HepG2 (cell line): ENCODE results near the gene SOCS3. TPM values are rescaled to one million over a fixed set of nuclear protein-coding genes. Genes with fewer than 3 reads are reported as not detected.

Source experiments
- ATAC-seq: fragments of 200-7000 bp; cut with Tn5 transposase; 3 replicates; pipeline ENCODE4 v1.9.1; 2020; ENCODE audit warnings: mild to moderate bottlenecking, moderate library complexity
- BruUV-seq: library from RNA; stranded (reverse); fragments of 400-500 nt; replicated peaks from 2 replicates; lab custom pipeline; 2021; lab: Mats Ljungman, UMichigan
- CTCF ChIA-PET: fragments of 300-600 bp; formaldehyde crosslinking; extraction: SDS; loops from one replicate; lab custom pipeline; 2021; ENCODE audit warnings: low total read pairs, inconsistent platforms, low intra/inter-chr PET ratio; lab: Yijun Ruan, JAX
- POLR2A ChIA-PET: fragments of 350-600 bp; sonication (Branson Sonifier 250); formaldehyde crosslinking; loops from one replicate; lab custom pipeline; 2020; ENCODE audit warnings: antibody characterized with exemption, inconsistent platforms; lab: Yijun Ruan, JAX
- DNase-seq: peaks from one replicate; pipeline ENCODE4 v3.0.0-alpha.2; 2015; ENCODE audit warnings: low spot score
- FAIRE-seq: peaks from 3 replicates; lab custom pipeline; 2011; peaks lifted over from hg19 to GRCh38; lab: Jason Lieb, UNC
- H2AFZ ChIP-seq: one replicate; pipeline ENCODE4 v1.6.1; 2011; ENCODE audit warnings: low read length, inconsistent platforms
- H3K27ac ChIP-seq: fragments of 300-600 bp; 3 replicates; pipeline ENCODE4 v1.8.0; 2011; ENCODE audit warnings: mixed run types, mild to moderate bottlenecking, mixed read lengths, low read length, inconsistent platforms; ENCODE audit not compliant: insufficient read depth; ENCODE audit errors: extremely low read length
- H3K27me3 ChIP-seq, 2 experiments: fragments of 200-600 bp in 1 of 2; 2 replicates in 1 of 2; 3 replicates in 1 of 2; pipeline versions ENCODE4 v1.6.0 to v1.8.0; 2011; ENCODE audit warnings: low read length in 2 of 2, mild to moderate bottlenecking in 2 of 2, moderate library complexity in 2 of 2, inconsistent platforms in 1 of 2; ENCODE audit not compliant: insufficient read depth in 2 of 2, control insufficient read depth in 1 of 2
- H3K36me3 ChIP-seq, 2 experiments: fragments of 200-600 bp in 1 of 2; replicated peaks in 1 of 2; 2 replicates in 1 of 2; 3 replicates in 1 of 2; pipeline versions ENCODE4 v1.5.1 to v1.8.0; 2011; ENCODE audit warnings: low read length in 2 of 2, inconsistent platforms in 1 of 2; ENCODE audit not compliant: insufficient read depth in 2 of 2, control insufficient read depth in 1 of 2
- H3K4me1 ChIP-seq: 2 replicates; pipeline ENCODE4 v1.5.1; 2012; ENCODE audit warnings: low read length, inconsistent platforms; ENCODE audit not compliant: insufficient read depth
- H3K4me2 ChIP-seq: 2 replicates; pipeline ENCODE4 v1.6.0; 2011; ENCODE audit warnings: low read depth, low read length, inconsistent platforms
- H3K4me3 ChIP-seq, 3 experiments: fragments of 200-600 bp in 1 of 3; sonication (generic), shearing (Covaris generic) in 1 of 3; replicated peaks in 1 of 3; 2 replicates each; pipeline ENCODE4 v1.5.1; 2011 to 2016; ENCODE audit warnings: low read length in 3 of 3, inconsistent platforms in 2 of 3, low read depth in 2 of 3, mild to moderate bottlenecking in 2 of 3, control low read depth in 1 of 3, mixed read lengths in 1 of 3; ENCODE audit not compliant: insufficient read depth in 1 of 3
- H3K79me2 ChIP-seq: one replicate; pipeline ENCODE4 v1.6.1; 2011; ENCODE audit warnings: low read length, inconsistent platforms; ENCODE audit not compliant: insufficient read depth
- H3K9ac ChIP-seq: 2 replicates; pipeline ENCODE4 v1.6.0; 2011; ENCODE audit warnings: mild to moderate bottlenecking, low read depth, low read length, inconsistent platforms; ENCODE audit not compliant: insufficient read depth
- H3K9me3 ChIP-seq: 2 replicates; pipeline ENCODE4 v1.5.1; 2012; ENCODE audit warnings: mild to moderate bottlenecking, low read length
- H4K20me1 ChIP-seq: 2 replicates; pipeline ENCODE4 v1.6.0; 2011; ENCODE audit warnings: inconsistent platforms, mild to moderate bottlenecking, low read length, moderate library complexity; ENCODE audit not compliant: insufficient read depth
- BATF2 ChIP-seq: sonication (generic); formaldehyde crosslinking; IDR thresholded peaks from 2 replicates; pipeline ENCODE4 v1.8.0; 2022; ENCODE audit warnings: mild to moderate bottlenecking, missing genetic modification reagents, moderate library complexity
- BHLHE40 ChIP-seq: IDR thresholded peaks from 2 replicates; pipeline ENCODE4 v1.6.1; 2011; ENCODE audit warnings: low read length, improper control_type of control experiment
- CERS6 ChIP-seq: sonication (generic); formaldehyde crosslinking; IDR thresholded peaks from 2 replicates; pipeline ENCODE4 v1.5.0; 2020; ENCODE audit warnings: missing genetic modification reagents
- ISX ChIP-seq: sonication (generic); formaldehyde crosslinking; conservative IDR thresholded peaks from 2 replicates; pipeline ENCODE4 v1.5.0; 2020; ENCODE audit warnings: missing genetic modification reagents
- MAZ ChIP-seq, 2 experiments: sonication (generic) in 1 of 2; formaldehyde crosslinking in 1 of 2; IDR thresholded peaks; 2 replicates each; pipeline versions ENCODE4 v1.5.0 to v1.6.1; 2012 to 2020; ENCODE audit warnings: low read depth in 2 of 2, mild to moderate bottlenecking in 2 of 2, borderline replicate concordance in 1 of 2, improper control_type of control experiment in 1 of 2, low read length in 1 of 2, missing genetic modification reagents in 1 of 2, moderate library complexity in 1 of 2
- MIER2 ChIP-seq: IDR thresholded peaks from 2 replicates; pipeline ENCODE4 v1.6.1; 2016; ENCODE audit warnings: missing biosample characterization, missing genetic modification reagents
- NPAS2 ChIP-seq: sonication (generic); formaldehyde crosslinking; IDR thresholded peaks from 2 replicates; pipeline ENCODE4 v1.8.0; 2022; ENCODE audit warnings: mild to moderate bottlenecking, missing genetic modification reagents, borderline replicate concordance
- PAX8 ChIP-seq: sonication (generic); formaldehyde crosslinking; IDR thresholded peaks from 2 replicates; pipeline ENCODE4 v1.8.0; 2022; ENCODE audit warnings: mild to moderate bottlenecking, missing genetic modification reagents, borderline replicate concordance
- RFX1 ChIP-seq: fragments of 450-650 bp; IDR thresholded peaks from 2 replicates; pipeline ENCODE4 v1.6.1; 2017
- ZKSCAN8 ChIP-seq: IDR thresholded peaks from 2 replicates; pipeline ENCODE4 v1.6.1; 2016; ENCODE audit warnings: borderline replicate concordance, missing genetic modification reagents, missing compliant biosample characterization
- ZNF569 ChIP-seq: sonication (generic); formaldehyde crosslinking; IDR thresholded peaks from 2 replicates; pipeline ENCODE4 v1.5.0; 2020; ENCODE audit warnings: mild to moderate bottlenecking, missing genetic modification reagents, moderate library complexity, borderline replicate concordance
- ZNF597 ChIP-seq: sonication (generic); formaldehyde crosslinking; IDR thresholded peaks from 2 replicates; pipeline ENCODE4 v1.5.0; 2020; ENCODE audit warnings: missing genetic modification reagents
- WGBS: methylation state at CpG from one replicate; pipeline ENCODE4 v1.1.6; 2017; ENCODE audit warnings: low lambda C conversion rate; 5-methylcytosine and 5-hydroxymethylcytosine counted together
- in situ Hi-C: cut with HindIII; loops from 2 replicates; pipeline ENCODE4 v1.10.0; 2017; ENCODE audit warnings: low pct_unique_long_range_greater_than_20kb; ENCODE audit not compliant: extremely low pct_ligation_motif_present
- intact Hi-C: fragments of 100-400 bp; cut with micrococcal nuclease; formaldehyde crosslinking; loops from one replicate; pipeline ENCODE4 v1.10.0; 2022; ENCODE audit not compliant: unreplicated experiment
- polyA plus RNA-seq, 8 experiments: library from polyadenylated mRNA; depleted of rRNA in 3 of 8; stranded (reverse) in 7 of 8; unstranded in 1 of 8; fragments of >200 nt; fragmentation: Illumina TruSeq in 4 of 8; extraction: Trizol in 4 of 8; gene quantifications; 2 replicates each; pipeline versions ENCODE4 v1.2.1 to v1.2.3, GENCODE V29; 2011 to 2016; ENCODE audit warnings: low read depth in 4 of 8, missing spikeins in 1 of 8, mixed read lengths in 1 of 8; ENCODE audit not compliant: insufficient read depth in 1 of 8
- total RNA-seq, 5 experiments: library from RNA; depleted of rRNA; stranded (reverse); fragments of >200 nt; fragmentation: Illumina TruSeq; extraction: Trizol; gene quantifications; 2 replicates each; pipeline ENCODE4 v1.2.3, GENCODE V29; 2016; ENCODE audit warnings: low read depth in 1 of 5
- TF ChIP-seq, protein P1 (sequence below): sonication (generic); formaldehyde crosslinking; IDR thresholded peaks from 2 replicates; pipeline ENCODE4 v1.8.1; 2022; ENCODE audit warnings: low read depth, mild to moderate bottlenecking, missing genetic modification reagents
- TF ChIP-seq, protein P2 (sequence below): sonication (generic); formaldehyde crosslinking; IDR thresholded peaks from 2 replicates; pipeline ENCODE4 v1.4.0; 2020; ENCODE audit warnings: low read depth, missing genetic modification reagents
- TF ChIP-seq, protein P3 (sequence below): sonication (generic); formaldehyde crosslinking; IDR thresholded peaks from 2 replicates; pipeline ENCODE4 v1.5.0; 2020; ENCODE audit warnings: missing genetic modification reagents, mild to moderate bottlenecking, borderline replicate concordance

SOCS3 gene
- total and polyA plus RNA-seq, 2 of the 13 experiments (the other 11 are each of a cell fraction or from before 2014, with no cell fraction given), result 0.77 to 2.4 TPM

GRCh38 chr17:78398390-78398789 lies 38.5 kb upstream of the SOCS3 start:
- Histone ChIP-seq H3K4me2 (no peak overlapping the region), H3K36me3 (peaks cover 51 to 85% of the 10 kb centered on the region in 2 experiments), H3K4me1 (peaks cover 53% of the 10 kb centered on the region), H3K9me3 (no peaks in the 10 kb centered on the region), H2AFZ (no peak overlapping the region), H3K27me3 (no peaks in the 10 kb centered on the region), H4K20me1 (peaks cover 12% of the 10 kb centered on the region; the same call in 1 of the 2 replicates), H3K9ac (no peak overlapping the region), H3K4me3 (no peak overlapping the region), H3K27ac (no peak overlapping the region), H3K79me2 (no peaks in the 10 kb centered on the region)
- FAIRE-seq, result no peak
- no peak for DNase-seq
- 94% methylated on average over 3 of the region's 3 CpGs for WGBS
- CTCF ChIA-PET, result no interaction called here
- no peak for ATAC-seq
- in situ Hi-C loops (no loop called here), intact Hi-C loops (no loop called here)
- no TSS peak for BruUV-seq
- POLR2A ChIA-PET, result no interaction called here
- TF ChIP-seq PAX8 (CRISPR knock-in tag) (no peak), CERS6 (CRISPR knock-in tag) (no peak), RFX1 (no peak), BATF2 (CRISPR knock-in tag) (no peak), ISX (CRISPR knock-in tag) (no peak), ZNF569 (no peak), ZNF597 (CRISPR knock-in tag) (no peak), MAZ (IDR thresholded peaks at IDR 0.05; ENCODE audit: borderline replicate concordance, low read depth, low read length) (no peak), MAZ (CRISPR knock-in tag; IDR thresholded peaks at IDR 0.05; ENCODE audit: low read depth) (no peak), ZKSCAN8 (CRISPR knock-in tag) (no peak), BHLHE40 (no peak), NPAS2 (CRISPR knock-in tag) (no peak), MIER2 (no peak)
- TF ChIP-seq, protein P1, sequence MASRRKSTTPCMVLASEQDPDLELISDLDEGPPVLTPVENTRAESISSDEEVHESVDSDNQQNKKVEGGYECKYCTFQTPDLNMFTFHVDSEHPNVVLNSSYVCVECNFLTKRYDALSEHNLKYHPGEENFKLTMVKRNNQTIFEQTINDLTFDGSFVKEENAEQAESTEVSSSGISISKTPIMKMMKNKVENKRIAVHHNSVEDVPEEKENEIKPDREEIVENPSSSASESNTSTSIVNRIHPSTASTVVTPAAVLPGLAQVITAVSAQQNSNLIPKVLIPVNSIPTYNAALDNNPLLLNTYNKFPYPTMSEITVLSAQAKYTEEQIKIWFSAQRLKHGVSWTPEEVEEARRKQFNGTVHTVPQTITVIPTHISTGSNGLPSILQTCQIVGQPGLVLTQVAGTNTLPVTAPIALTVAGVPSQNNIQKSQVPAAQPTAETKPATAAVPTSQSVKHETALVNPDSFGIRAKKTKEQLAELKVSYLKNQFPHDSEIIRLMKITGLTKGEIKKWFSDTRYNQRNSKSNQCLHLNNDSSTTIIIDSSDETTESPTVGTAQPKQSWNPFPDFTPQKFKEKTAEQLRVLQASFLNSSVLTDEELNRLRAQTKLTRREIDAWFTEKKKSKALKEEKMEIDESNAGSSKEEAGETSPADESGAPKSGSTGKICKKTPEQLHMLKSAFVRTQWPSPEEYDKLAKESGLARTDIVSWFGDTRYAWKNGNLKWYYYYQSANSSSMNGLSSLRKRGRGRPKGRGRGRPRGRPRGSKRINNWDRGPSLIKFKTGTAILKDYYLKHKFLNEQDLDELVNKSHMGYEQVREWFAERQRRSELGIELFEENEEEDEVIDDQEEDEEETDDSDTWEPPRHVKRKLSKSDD (CRISPR knock-in tag), result no peak
- TF ChIP-seq, protein P2, sequence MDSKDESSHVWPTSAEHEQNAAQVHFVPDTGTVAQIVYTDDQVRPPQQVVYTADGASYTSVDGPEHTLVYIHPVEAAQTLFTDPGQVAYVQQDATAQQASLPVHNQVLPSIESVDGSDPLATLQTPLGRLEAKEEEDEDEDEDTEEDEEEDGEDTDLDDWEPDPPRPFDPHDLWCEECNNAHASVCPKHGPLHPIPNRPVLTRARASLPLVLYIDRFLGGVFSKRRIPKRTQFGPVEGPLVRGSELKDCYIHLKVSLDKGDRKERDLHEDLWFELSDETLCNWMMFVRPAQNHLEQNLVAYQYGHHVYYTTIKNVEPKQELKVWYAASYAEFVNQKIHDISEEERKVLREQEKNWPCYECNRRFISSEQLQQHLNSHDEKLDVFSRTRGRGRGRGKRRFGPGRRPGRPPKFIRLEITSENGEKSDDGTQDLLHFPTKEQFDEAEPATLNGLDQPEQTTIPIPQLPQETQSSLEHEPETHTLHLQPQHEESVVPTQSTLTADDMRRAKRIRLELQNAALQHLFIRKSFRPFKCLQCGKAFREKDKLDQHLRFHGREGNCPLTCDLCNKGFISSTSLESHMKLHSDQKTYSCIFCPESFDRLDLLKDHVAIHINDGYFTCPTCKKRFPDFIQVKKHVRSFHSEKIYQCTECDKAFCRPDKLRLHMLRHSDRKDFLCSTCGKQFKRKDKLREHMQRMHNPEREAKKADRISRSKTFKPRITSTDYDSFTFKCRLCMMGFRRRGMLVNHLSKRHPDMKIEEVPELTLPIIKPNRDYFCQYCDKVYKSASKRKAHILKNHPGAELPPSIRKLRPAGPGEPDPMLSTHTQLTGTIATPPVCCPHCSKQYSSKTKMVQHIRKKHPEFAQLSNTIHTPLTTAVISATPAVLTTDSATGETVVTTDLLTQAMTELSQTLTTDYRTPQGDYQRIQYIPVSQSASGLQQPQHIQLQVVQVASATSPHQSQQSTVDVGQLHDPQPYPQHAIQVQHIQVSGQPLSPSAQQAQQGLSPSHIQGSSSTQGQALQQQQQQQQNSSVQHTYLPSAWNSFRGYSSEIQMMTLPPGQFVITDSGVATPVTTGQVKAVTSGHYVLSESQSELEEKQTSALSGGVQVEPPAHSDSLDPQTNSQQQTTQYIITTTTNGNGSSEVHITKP (CRISPR knock-in tag), result no peak
- TF ChIP-seq, protein P3, sequence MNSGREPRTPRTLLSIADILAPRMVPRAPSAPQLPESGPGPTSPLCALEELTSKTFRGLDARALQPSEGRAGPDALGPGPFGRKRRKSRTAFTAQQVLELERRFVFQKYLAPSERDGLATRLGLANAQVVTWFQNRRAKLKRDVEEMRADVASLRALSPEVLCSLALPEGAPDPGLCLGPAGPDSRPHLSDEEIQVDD (CRISPR knock-in tag), result no peak
